HG02840 (cell line): ENCODE measurements around the gene S100A7A.
"Not testable (repeated sequence)": the region's sequence is repeated elsewhere in the genome, so short reads cannot be mapped to it uniquely, and the experiment has no call there.

Experiments used
- ATAC-seq: cut with Tn5 transposase; IDR thresholded peaks from one replicate; pipeline ENCODE4 v1.9.1; 2021; ENCODE audit warnings: mild to moderate bottlenecking, moderate library complexity, moderate number of reproducible peaks; ENCODE audit not compliant: unreplicated experiment, low FRiP score

The S100A7A gene

DNA sequence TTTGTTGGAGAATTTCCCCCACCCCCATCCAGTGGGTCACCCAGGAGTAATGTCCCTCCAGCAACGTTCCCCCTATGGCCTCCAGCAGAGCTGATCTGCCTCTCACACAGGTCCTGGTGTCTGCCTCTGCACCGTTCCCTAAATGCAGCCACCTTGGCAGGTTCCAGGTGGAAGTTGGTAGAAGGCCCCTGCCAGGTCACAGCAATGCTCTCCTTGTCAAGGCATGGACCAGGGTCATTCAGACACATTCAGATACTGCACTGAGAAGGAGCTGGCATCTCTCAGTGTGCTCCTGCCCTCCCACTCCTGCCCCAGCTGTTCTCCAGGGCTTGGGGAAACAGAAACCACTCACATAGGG, 3.1 kb downstream of the S100A7A start:
- not testable (repeated sequence) for ATAC-seq

DNA sequence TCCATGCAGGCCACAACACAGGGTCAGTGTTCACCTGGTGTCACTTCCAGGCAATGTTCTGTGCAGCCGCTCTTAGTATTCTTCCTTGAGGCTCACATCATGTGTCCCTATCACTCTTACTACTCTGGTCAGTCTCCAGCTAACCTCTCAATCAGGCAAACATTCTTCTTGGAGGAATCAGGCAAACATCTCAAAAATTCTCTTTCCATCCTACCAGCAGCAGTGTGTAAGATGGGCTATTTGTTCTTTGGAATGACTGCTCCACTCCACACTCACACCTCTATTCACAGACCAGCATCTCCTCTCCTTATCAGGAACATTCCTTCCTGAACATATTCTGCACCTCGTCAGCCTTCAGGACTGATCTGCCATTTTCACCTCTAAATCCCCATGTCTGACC, 4.0 kb downstream of the S100A7A start:
- ATAC-seq: no peak

DNA sequence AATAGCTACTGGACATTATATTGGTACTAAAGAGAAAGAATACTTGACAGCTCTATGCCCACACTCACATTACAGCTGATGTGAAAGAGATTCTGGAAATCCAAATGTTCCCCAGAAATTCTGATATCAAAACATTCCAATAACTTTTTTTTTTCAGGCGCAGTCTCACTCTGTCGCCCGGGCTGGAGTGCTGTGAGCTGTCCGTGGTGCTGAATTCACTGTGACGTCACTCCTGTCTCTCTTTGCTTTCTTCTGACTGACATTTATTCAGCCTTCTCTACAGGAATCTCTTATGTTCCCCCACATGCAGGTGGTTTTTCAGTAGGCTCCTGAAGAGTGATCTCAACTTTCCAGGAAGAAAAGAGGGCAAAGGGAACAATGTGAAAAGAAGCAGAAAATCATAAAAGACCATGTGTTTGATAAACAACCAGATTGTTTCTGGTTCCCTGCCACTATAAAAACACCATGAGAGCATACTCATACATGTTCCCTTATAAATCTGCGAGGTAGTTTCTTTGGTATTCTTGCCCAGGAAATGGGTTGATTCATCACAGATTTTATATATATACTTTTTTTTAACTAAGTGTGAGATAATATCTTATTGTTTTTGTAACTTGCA, 6.2 kb downstream of the S100A7A start:
- no peak for ATAC-seq

DNA sequence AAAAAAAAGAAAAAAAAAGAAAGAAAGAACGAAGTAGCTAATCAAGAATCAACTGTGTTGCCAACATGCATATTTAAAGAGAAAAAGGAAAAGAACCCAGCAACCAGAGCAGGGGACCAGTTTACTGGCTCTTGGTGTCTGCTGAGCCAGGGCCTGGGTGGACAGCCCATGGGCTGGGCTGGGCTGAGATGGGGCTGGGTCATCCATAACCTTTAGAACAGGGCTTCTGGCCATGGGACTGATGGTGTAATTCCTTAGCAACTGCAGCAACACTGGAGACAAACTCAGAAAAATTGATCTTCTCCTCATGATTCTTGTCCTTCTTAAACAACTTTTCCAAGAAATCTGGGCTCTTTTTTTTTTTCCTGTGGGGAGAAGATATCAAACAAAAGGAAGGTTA, 10.5 kb downstream of the S100A7A start:
- no peak for ATAC-seq

DNA sequence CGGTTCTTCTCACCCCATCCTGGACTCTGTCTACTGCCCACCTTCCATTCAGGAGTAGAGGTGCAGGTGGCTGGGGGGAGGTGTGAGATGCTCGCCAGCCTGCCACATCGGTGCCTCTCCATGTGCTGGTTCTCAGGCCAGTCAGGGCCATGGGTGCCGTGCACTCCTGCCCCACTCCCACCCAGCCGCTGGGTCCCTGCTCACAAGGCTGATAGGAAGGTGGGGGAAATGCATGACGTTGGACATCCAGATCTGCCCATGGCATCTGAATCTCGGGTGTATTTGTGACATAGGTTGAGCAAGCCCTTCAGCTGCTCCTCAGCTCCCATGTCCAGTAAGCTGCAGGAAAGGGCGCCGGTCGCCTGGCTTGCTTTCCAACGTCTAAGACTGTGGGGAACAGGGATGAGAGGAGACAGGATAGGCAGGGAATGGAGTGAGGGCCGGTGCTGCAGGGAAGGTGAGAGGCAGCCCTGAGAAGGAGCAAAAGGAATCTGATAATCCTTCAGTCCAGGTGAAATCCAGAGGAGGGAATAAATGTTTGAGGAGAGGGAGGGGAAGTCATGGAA, 11.8 kb downstream of the S100A7A start:
- ATAC-seq: no peak

DNA sequence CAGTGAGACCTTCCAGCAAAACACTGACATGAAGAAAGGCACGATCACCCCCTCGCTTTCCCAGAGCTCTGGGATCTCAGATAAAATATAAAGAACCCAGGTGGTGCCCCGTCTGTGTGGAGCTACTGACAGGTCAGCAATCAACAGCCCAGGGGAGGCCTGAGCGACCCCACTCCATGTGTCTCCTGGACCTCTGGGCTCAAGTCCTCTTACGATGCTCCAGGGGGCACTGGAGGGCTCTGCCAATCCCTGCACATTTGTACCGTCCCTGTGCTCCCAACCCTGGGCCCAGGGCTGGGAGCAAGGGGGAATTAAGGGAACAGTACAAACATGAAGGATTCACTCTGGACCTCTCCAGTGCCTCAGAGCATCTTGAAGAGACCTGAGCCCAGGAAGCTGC, 12.5 kb downstream of the S100A7A start:
- ATAC-seq: no peak

DNA sequence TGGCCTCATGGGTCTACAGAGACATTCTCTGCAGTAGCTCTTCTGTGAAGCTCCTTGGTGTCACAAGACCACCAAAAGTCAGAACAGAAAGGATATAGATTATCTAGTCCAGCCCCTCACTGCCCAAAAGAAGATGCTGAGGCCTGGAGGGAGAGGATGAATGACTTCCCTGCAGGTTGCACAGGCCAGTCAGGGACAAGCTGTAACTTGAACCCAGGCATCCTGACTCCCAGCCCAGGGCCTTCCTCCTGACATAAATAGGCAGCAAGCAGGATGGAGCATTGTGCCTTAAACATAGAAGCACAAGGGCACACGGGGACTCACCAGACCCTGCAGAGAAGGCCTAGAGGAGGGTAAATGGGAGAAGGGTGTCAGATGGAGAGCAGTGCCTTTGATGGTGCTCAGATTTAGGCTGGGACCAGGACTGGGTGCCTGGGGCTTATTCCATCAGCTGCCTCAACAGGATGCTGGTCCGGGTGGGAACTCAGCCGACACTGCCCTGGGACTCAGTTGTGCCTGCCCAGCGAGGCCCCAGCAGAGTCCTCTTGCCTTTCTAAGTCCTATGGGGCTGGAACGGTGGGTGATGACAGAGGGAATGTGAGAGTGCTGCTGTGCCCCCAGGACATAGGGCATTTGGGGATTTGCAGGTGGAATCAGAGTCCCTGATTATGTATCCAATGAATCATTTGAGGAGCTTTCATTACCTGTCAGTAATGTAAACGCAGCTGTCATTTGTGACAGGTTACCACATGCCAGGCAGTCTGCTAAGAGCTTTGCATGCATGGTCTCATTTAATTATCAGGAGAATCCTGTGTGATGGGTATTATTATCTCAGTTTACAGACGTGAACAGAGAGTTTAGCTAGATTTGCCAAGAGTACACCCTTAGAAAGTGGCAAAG, 13.2 kb downstream of the S100A7A start:
- no peak for ATAC-seq

DNA sequence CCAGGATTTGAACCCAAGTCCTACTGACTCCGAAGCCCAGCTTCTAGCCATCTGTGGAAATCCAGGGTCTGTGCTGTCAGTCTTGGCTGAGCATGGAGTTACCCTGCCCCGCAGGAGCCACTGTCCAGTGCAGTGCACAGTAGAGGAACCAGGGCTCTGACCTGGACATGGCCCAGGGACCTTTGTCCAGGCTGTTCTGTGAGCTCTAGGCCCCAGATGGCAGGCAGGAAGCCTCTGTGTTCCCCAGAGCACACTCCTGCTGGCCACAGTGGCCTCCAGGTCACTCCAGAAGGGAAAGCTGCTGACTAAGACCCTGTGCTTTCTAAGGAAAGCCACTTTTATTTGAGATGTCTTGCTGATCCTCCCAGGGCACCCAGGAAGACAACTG, 13.8 kb downstream of the S100A7A start:
- no peak for ATAC-seq

DNA sequence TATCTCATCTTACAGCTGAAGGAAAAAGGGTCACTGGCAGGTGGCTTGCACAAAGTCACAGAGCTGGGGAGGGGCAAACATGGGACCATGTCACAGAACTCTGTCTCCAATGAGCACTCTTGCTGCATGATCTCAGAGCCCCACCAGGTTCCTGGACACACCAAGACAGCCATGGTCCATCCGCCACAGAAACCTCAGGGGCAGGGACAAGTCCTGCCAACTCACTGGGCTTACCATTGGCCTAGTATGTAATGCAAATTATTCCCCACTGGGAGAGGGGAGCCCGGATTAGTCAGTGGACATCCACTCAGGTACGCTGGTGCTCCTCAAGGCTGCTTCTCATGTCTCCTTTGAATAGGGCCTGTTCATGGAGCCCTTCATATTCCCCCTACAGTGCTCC, 14.2 kb downstream of the S100A7A start:
- ATAC-seq: no peak

DNA sequence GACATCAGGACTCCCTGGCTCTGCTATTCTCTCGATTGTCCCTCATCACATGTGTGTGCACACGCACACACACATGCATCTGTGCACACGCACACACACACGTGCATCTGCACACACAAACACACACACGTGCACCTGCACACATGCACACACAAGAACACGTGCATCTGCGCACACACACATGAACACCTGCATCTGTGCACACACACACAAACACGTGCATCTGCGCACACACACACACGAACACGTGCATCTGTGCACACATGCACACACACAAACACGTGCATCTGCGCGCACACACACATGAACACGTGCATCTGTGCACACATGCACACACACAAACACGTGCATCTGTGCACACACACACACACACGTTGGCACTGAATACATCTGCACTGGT, 14.7 kb downstream of the S100A7A start:
- ATAC-seq: no peak

DNA sequence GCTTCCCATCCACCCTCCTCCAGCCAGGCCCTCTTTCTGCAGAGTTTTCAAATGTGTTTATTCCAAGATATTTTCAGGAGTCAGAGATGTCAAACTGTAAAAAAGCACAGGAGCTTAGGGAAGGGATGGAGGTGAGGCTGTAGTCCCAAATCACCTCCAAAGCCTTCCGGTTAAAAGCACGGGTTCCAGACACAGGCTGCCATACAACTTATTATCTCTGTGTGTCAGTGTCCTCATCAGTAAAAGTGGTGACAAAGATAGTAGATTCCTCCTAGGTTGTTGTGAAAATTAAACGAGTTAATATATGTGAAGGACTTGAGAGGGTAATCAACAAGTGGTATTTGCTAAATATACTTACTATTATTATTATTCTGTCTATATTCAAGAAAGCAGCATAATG, 15.1 kb downstream of the S100A7A start:
- ATAC-seq: no peak

DNA sequence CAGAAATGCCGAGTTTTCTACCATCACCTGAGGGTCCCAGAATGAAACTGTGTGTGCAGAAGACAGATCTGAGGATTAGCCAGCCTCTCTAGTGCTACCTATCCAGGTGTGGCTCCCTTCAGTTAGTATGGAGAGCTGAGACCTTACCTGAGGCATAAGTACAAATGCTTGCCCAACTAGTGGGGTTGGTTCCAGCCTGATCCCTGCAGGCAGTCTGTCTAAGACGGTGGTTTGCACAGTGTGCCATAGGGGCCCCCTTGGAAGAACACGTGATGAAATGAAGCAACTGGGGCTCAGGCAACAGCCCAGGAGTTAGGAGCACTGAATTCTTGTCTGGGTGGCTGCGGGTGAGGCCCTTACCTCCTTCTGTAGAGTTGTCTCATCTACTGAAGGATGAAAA, 15.6 kb downstream of the S100A7A start:
- no peak for ATAC-seq

DNA sequence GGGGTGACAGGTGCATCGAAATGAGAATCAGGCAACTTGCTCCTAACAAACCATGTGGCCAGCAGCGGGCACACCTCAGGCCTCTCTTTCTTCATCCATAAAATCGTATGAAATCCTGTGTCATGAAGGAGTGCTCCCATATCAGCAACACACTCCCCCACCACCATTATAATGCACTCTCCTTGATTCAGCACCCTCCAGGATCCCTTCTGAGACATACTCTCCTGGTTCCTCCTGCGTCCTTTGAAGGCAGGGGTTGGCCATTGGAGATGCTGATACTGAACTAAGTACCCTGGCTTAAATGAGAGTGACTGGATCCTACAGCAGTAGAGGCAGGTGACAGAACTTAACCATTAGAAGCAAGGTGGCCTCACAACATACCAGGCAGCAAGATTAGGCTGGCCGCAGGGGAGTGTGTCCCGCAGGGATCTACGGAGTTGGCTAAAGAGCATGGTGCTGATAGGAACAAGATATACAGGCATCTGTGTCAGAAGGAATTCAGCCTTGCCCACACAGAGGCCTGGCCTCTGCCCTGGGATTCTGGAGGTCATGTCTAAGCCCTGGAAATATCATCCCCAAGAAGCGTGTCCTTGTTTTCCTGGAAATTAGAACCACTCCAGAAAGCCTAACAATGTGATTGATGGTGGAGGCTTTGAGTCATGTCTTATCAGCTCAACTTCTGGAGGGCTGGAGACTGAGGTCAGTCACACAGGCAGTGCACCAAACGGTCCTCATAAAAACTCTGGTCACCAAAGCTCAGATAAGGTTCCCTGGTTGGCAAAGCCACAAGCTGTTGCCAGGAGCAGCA, 16.8 kb downstream of the S100A7A start:
- no peak for ATAC-seq

DNA sequence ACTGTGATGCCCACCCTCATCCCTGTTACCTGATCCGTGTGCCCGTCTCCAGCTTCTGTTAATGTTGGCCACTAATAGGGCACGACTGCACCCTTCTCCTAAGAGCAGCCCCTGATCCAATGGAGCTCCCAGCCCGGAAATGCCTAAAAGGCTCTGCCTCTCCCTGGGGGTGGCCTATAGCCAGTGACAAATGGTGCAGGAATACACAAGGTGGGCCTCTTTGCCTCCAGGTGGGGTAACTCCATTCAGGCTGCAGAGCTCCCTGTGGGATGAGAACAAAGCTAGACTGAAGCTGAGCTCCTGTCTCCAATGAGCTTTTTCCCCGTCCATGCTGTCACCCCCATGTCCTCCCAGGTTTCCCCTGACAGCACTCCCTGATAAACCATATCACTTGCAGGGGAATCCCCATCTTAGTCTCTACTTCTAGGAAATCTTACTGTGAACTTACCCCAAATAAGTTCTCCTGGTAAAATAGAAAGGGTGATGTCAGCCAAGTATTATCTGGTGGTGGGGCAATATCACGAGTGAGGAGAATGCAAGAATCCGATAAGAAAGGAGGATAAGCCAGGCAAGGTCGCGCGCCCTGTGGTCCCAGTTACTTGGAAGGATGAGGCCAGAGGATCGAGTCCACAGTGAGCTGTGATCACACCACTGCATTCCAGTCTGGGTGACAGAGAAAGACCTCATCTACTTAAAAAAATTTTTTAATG, 18.6 kb downstream of the S100A7A start:
- ATAC-seq: no peak

DNA sequence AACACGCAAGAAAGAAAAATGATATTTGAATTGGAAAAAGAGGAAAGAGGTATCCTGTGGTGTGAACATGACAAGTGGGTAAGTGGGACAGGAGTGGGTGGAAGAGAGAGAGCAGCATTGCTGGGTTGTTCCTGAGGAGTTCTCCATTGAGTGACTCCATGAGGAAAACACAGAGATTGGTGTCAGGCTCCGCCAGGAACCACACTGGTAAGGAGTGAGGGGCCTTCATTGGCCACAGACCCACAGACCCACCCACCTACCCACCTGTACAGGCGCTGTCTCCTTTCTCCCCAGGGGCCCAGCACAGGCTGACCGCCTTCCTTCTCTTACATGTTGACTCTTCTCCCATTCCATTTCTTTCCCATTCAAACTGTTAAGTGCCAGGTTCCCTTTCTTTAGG, 20.9 kb downstream of the S100A7A start:
- ATAC-seq: no peak

DNA sequence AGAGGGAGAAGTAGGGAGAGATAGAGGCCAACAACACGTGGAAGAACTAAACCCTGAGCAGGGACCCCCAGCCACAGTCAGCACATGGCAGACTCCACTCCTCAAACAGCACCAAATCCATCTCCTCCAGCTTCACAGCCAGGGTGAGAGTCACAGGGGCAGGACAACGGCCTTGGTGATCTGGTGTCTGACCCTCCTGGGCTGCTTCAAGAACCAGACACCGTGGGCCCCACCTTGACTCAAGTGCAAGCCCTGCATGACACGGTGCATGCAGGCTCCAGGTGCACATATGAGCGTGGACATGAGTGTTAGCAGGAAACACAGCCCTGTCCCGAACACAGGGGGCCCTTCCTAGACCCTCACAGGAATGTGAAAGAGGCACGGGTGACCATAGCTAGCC, 22.3 kb downstream of the S100A7A start:
- ATAC-seq: no peak

DNA sequence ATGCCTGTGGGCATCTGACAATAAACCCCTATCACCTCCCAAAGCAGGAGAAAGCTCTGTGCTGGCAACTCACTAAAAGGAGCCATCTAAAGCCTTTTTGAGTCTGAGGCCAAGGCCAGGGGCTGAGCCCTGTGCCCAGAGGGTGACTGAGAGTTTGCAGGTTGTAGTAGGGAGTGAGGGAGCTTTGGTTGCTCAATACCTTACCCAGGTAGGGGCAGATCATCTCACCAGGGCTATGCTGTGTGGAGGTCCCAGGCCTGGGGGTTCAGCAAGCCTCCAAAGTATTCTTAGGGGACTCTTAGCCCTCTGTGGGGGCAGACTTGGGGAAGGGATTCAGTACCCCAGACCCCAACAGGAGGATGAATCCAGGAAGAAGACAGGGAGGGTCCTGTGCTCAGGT, 23.0 kb downstream of the S100A7A start:
- ATAC-seq: no peak

DNA sequence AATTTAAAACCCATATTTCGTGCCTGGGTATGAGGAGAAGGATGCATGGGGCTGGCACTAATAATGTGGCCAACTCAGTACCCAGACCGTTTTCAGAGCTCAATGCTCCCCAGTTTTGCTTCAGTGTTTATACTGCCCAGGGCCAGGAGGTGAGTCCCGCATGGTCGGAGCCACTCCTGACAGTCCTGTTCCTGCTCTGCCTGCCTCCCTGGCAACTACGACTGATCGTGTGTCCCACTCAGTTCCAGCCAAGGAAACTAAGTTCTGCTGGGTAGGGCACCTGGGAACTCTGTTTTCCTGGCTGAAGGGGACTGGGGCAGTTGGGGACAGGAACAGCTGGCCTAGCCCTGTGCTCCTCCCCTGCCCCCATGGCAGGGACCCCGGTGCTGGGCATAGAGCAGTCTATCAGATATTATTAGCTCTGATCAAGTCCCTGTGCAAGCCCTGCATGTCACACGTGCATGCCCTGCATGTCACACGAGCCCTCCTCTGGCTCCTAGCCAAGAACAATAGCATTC, 25.0 kb downstream of the S100A7A start:
- no peak for ATAC-seq

DNA sequence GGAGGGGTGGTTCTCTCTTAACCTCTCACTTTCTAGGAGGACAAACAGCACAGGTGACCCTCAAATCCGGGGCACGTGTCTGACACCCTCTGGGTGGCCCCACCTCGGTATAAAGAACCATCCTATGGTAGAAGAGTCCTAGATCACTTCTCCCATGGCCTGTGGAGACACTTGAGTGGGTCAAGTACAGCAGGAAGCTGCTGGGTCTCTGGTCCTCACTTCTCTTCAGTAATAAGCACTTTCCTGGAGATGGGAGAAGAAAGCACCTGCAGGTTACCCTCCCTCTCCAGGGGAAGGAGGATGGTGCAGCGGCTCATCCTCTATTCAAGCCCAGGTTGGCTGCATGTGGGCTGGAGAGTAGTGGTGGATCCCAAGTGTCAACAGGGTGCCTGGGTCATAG, 27.2 kb downstream of the S100A7A start:
- no peak for ATAC-seq

DNA sequence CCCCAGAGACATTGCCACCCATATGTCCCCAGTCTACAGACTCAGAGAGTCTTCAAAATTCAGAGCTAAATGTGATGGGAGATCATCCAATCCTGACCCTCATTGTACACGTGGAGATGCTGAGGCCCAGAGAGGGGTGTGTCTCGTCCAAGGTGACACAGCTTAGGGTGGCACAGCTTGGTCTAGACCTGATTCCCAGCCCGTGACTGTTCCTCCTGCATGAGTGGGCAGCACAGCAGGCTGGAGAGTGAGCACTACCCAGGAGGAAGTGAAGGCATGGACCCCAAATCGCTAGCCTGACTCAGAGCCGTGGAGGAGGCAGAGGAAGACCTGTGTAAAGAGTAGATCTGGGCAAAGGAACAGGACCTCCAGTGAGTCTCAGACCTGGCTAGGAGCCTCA, 27.8 kb downstream of the S100A7A start:
- ATAC-seq: no peak
